CD4-positive, alpha-beta T cell treated with Interleukin-15 for 4 hours (primary cell): ENCODE results near the gene THSD8.
A peak's percentile ranks its signal among the peaks of the same experiment; 100 is the strongest.

Experiments used
- DNase-seq: peaks from one replicate; pipeline ENCODE4 v3.0.0-alpha.2; 2020; ENCODE audit warnings: low spot score

The THSD8 gene

DNA sequence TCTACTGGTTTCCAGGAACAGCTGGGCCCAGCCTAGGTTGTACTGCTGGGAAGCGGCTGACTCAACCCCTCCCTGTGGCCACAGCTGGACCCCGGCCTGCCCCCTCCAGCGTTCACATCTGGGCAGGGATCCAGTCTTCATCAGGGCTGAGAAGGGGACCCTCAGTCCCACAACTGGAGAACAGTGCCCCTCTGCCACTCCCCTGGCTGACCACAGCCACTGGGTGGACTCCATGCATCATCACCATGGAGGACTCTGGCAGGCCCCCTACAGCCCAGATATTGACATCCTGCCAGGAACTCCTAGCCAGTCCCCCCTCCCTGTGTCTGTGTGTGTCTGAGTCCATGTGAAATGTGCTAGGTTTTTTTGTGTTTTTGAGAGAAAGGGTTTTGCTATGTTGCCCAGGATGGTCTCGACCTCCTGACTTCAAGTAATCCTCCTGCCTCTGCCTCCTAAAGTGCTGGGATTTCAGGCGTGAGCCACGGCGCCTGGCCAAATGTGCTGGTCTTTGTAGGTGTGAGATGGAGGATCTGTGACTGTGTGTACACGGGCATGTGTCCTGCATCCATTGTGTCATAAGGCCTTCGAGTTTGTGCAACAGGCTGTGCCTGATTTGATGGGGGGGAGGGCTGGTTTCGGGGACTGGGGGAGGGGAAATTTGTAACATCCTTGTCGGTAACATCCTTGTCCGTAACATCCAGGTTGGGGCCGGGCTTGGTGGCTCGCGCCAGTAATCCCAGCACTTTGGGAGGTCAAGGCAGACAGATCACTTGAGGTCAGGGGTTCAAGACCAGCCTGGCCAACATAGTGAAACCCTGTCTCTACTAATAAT lies 22.5 kb upstream of the THSD8 start:
- DNase-seq = no peak

DNA sequence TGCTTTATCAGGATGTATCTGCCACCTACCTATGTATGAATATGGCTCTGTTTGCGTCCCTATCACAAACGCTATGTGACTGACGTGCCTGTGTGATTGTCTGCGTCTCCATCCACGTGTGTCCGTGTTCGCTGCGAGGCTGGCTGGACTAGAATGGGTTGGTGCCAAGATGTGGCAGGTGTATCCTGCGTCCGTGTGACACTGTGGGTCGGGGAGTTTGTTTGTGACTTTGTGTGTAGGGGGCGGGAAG lies 19.8 kb upstream of the THSD8 start:
- DNase-seq = no peak

DNA sequence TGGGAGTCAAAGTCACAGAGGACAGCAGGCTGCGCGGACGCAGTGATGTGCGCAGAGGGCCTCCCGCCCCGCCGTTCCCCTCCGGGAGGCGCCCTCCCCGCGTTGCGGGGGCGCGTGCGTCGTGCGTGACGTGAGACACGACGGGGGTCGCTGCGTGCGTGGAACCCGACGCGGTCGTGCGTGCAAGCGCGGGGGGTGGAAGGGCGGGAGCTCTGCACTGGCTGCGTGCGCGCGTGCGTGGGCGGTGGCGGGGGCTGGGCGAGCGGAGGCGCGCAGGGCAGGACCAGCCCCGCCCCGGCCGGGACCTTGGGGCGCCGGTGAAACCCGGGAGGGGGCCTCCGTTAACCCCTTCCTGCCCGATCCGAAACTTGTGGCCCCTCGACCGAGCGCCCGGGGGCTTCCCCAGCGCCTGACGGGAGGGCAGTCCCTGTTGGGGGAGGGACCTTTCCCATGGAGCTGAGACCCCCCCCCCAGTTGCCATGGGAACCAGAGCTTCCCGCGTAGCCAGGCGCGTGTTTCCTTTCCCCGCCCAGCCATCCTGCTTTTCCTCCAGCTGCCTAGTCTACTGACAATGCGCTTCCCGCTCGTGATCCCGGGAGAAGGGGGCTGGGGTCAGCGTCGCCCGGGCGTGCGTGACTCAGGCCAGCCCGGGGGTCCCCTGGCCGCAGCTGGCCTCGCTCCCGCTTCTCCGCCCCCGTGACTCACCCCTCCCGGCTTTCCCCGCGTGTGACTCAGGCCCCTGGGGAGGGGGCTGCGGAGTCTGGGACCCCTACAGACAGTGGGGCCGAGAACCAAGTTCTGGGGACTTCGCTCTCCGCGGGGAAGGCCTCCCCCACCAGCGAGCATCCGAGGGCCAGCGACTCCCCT lies 19.2 kb upstream of the THSD8 start:
- peak; percentile 92 for DNase-seq

DNA sequence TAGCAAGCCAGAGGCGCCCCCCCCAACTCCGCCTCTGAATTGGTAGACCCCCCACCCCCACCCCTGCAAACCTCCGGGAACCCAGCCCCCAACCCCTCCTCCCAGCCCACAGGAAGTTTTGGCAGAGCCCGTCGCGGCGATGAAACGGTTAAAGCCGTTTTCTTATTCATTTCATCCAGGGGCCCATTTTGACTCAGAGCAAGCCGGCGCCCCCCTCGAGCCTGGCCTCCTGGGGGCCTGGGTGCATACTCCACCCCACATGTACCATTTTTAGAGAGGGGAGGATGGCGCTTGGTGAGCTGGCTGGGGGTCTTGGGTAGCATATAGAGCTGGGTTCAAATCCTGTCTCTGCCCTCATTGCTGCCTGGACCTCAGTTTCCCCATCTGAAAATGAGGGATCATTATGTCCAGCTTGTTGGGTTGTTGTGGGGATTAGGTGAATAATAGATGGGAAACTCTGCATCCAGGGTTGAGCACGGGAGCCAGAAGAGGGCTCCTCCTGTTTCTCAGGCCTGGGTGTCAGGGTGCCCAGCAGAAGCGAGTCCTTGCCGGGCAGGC lies 18.5 kb upstream of the THSD8 start:
- DNase-seq = peak; percentile 26

DNA sequence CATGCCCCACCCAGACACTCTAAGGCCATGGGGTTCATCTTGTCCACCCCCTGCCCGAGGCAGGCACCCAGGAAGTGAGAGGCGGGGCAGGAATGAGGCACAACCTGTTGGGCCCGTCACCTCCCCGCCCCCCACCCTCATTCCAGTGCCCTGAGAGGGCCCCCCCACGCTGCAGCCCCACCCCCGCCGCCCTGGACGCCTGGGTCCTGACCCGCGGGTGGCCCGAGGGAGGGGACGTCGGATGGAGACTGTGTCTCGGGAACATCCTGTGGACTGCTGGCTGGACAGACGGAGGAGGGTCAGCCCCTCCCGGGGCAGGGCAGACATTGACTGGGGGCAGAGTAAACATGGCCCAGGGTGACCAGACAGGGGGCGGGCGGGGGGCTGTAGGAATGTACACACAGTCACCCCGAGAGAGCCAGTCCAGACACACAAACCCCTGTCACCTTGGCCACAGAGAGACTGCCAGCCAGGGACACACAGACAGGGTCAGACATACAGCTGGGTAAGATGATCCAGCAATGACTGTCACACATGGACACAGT lies 17.9 kb upstream of the THSD8 start:
- DNase-seq = peak; percentile 19

DNA sequence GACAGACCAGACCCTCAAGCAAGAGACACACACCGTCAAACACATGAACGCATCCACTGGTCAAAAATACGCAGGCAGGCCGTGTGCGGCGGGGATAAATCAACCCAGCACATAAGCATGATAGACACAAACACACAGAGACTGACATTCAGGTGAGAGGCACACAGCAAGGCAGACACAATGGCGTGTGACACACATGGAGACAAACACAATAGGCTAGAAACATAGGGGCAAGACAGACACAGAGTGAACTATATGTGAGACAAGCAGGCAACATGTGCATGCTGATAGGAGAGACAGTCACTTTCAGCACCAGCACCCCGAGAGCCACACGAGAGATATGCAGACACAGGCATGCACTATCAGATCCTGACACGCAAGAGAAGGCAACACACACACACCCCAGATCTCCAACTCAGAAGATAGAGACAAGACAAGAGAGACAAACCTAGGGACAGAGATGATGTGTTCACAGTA lies 17.4 kb upstream of the THSD8 start:
- DNase-seq = peak; percentile 31

DNA sequence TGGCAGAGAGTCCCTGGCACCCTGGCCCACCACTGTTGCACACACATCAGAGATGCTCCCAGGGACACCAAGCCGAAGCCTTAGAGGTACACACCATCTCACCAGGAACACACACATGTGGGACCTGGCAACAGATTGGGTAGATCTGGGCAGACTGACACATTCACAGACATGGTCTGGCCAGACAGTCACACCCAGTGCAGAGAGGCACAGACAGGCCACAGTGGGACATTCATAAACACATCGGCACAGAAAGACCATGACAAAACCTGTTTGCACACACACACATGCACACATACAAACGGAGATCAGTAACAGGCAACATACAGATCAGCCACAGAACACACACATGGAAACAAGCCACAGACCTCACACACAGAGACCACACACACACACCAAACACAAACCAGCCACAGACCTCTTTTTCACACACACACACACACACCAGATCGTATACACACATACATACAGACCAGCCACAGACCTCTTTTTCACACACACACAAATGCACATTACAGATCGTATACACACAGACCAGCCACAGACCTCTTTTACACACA lies 16.9 kb upstream of the THSD8 start:
- DNase-seq = peak; percentile 59

DNA sequence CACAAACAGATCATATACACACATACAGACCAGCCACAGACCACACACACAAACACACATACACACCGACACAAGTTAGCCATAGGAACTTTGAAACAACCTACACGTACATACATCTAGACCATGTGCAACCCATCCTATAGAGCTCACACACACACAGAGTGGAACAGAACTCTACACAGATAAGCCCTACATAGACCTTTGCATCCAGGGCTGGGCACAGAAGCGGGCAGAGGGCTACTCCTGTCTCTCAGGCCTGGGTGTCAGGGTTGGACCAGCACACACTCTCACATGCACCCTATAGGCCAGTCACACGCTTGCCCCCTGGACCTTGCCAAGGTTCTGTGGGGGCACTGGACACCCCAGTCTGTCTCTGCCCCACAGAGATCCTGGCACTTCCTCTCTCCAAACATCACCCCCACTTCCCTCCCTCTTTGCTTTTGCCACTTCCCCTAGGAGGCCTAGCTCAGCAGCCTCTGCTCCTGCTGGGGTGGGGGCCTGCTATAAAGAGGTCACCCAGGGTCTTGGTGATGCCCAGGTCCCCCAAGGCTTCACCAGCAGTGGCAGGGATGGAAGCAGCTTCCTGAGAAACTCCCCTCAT lies 16.3 kb upstream of the THSD8 start:
- DNase-seq = peak; percentile 20

DNA sequence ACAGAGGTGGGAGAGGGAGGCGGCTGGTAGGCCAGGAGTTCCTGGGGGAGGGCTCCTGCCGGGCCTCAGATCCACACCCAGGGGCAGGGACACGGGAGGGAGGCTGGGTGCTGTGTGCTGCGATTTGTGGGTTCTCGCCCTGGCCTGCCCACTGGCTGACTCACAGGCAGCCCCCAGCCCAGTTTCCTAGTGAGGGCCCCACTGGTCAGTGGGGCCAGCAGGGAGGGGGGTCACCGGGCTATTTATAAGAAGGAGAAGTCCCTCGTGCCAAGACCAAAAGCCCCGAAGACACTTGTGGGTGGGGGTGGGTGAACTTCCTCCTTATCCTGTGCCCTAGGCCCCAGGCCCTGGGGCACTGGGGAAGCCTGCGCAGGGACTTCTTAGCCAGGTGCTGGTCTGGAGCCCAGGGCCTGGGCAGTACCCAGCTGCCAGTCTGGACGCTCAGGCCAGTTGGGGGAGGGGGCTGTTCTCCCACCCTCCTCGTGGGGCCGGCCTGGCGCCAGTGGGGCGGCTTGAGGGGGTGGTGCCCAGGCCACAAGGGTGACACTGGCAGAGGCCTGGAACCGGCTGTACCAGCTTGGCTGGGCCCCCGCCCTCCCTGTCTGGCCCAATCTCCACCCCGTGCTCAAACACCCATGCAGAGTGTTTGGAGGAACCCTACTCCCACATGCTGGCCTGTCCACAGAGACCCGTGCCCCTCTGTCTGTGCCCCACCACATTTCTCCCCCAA lies 15.6 kb upstream of the THSD8 start:
- DNase-seq = peak; percentile 23

DNA sequence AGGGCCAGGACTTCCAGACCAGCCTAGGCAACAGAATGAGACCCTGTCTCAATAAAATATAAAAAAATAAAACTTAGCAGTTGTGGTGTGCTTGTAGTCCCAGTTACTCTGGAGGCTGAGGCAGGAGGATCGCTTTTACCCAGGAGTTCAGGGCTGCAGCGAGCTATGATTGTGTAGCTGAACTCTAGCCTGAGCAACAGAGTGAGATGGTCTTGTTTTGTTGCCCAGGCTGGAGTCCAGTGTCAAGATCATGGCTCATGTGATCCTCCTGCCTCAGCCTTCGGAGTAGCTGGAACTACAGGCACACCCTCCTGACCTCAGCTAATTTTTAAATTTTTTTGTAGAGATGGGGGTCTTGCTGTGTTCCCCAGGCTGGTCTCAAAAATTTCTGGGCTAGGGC lies 14.9 kb upstream of the THSD8 start:
- DNase-seq = no peak

DNA sequence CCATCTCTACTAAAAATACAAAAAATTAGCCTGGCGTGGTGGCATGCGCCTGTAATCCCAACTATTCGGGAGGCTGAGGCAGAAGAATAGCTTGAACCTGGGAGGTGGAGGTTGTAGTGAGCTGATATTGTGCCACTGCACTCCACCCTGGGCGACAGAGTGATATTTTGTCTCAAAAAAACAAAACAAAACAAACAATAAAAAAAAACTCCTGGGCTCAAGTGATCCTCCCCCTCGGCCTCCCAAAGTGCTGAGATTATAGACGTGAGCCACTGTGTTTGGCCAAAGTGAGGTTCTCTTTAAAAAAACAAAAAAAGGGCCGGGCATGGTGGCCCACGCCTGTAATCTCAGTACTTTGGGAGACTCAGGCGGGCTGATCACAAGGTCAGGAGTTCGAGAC lies 14.4 kb upstream of the THSD8 start:
- no peak for DNase-seq

DNA sequence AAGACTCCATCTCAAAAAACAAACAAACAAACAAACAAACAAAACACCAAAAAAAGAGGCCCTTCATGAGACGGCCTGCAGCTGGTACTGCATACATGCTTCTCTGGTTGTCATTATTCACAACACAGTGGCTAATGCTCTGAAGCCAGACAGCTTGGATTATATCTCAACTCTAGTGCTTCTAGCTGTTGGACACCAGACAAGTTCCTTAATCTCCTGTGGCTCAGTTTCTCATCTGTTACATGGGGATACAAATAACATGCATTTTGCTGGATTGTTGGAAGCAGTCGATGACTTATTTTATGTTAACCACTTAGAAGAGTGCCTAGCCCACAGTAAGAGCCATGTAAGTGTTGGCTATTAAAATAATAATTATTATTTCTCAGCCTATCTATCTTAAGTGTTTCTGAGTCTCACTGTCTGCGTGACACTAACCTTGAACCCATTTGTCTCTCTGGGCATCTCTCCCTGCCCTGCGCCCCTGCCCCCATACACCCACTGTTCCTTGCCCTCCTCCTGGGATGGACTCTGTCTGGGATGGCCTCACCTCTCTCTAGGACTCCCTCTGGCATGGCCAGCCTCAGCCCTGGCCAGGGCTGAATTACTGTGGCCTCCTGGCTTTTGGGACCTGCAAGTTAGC lies 13.7 kb upstream of the THSD8 start:
- no peak for DNase-seq

DNA sequence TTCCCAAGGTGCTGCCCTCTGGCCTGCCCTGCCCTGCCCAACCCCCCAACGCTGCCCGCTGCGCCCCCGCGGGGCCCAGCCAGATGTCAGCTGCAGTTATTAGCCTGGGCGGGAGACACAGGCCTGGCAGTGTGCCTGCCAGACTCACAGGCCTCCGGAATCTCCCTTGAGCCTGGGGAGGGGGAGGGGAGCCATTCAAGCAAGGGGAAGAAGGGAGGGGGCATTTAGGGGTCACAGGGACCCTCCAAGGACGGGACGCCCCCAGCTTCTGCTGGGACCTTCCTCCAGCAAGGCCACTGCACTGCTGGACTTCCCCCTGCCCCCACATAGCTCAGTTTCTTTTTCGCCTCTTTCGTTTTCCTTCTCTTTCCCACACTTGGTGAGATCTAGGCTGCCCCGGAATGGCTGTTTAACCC lies 13.2 kb upstream of the THSD8 start:
- DNase-seq = peak; percentile 60

DNA sequence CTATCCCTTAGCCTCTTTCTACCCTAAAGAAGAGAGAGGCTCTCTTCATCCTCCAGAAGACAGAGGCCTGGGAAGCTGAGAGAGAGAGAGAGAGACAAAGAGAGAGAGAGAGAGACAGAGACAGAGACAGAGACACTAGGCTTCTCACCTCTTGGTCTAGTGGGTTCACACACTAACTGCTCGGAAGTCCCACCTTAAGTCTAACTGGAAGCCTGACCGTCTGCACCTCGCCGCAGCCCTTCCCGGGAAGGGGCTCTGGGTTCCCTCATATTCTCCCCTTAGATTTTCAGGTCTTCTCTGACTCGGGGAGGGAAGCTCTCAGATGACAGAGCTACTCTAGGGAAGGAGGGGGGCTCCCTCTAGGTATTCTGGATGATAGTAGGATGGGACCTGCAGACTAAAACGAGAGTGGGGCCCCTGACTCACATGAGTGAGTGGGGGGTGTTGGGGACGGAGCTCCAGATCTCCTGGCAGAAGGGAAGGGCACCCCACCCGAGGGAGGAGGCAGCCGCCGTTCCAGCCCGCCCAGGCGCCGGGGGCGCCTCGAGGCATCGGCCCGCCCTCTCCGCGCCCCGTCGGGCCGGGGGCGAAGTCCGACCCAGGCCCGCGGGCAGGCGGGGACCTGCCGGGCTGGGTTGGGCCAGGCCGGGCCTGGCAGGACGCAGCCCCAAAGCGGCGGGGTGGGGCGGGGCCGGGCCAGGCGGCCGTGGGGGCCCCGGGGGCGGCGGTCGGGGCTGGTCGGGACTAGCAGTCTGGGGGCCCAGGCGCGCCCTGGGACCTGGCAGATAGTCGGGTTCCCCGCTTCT lies 12.6 kb upstream of the THSD8 start:
- DNase-seq = peak; percentile 41

DNA sequence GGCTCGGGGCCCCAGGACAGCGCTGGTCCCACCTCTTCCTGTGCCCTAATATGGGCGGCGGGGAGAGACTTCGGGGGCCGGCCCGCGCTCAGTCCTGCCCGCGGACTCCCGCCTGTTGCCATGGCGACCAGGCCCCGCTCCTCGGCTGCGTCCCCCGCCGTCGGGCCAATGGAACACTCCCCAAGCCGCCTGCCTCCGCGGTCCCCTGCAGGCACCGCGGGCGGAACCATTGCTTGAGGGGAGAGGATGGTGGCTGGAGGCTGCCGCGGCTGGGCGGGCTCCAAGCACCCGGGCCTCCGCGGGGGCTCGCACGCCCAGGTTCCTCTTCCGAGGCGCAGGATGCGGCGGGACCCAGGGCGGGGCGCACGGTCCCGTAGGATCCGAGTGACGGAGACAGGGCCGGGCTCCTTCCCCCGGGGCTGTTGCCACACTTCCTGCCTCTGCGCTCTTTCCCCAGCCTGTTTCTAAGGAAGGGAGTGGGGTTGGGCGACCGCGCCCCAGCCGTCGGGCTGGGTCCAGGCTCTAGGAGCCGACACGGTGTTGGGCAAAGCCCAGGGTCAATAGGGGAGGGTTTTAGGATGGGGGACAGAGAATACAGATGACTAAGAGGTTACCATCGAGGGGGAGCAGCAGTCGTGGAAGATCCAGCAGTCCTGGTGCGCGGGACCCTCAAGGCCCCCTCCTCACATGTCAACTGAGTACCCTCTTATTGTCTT lies 11.8 kb upstream of the THSD8 start:
- DNase-seq = peak; percentile 96

DNA sequence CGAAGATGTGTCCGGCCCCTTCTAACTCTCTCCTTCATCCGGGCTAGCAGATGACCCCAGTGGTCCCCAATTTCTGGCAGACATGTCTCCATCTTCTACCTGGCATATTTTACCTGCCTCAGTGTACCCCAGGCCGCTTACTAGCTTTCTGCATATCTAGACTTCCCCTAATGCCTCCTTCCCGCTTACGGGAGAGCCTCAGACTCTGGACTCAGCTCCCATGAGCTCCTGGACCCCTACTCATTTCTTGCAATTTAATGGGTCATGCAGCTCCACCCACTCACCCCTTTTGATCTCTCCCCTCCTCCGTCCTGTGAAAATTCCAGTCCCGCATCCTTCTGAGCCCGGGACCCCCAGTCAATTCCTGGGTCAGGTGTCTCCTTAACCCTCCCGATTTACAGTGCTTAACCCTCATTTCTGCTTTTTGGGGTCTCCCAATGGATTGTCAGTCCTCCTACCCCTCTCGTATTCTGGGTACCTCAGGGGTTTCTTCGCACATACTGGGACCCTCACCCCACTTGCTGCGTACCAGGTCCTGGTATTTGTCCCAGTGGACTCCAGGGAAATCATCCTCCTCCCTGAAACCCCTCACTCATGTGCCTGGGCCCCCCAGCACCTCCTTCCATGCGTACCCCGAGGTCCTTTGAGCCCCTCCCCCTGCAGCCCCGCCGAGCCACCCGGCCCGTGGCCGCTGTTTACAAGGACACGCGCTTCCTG lies 11.1 kb upstream of the THSD8 start:
- no peak for DNase-seq

DNA sequence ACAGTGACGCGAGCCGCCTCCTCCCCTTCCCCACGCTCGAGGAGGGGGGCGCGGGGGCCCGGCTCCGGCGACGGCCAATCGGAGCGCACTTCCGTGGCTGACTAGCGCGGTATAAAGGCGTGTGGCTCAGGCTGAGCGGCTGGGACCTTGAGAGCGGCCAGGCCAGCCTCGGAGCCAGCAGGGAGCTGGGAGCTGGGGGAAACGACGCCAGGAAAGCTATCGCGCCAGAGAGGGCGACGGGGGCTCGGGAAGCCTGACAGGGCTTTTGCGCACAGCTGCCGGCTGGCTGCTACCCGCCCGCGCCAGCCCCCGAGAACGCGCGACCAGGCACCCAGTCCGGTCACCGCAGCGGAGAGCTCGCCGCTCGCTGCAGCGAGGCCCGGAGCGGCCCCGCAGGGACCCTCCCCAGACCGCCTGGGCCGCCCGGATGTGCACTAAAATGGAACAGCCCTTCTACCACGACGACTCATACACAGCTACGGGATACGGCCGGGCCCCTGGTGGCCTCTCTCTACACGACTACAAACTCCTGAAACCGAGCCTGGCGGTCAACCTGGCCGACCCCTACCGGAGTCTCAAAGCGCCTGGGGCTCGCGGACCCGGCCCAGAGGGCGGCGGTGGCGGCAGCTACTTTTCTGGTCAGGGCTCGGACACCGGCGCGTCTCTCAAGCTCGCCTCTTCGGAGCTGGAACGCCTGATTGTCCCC lies 10.4 kb upstream of the THSD8 start, which contains the start of gene JUNB:
Gene JUNB (plus strand): TSS at position 142 of the 706 bp plus-strand sequence. CDS start 286 bp downstream, at position 428.
- DNase-seq = peak; percentile 98
